Measurements from ENCODE around the gene ECE1. TPM values are rescaled to one million over a fixed set of nuclear protein-coding genes. Genes with fewer than 3 reads are reported as not detected.
A peak's percentile ranks its signal among the peaks of the same experiment; 100 is the strongest.

ECE1 gene
- total and polyA plus RNA-seq, 2 of the 13 experiments (the other 11 are each of a cell fraction or from before 2014, with no cell fraction given) = 13.5 to 21.2 TPM

GRCh38 chr1:21217812-21218596 lies 72.3 kb downstream of the ECE1 start:
- no TSS peak for BruUV-seq (replicated peaks)
- FAIRE-seq (no peak), ATAC-seq (peak; percentile 71), DNase-seq (ENCODE audit: low spot score) (peak; percentile 16)
- ChIA-PET CTCF (ENCODE audit: low intra/inter-chr PET ratio, low total read pairs) (no interaction called here), POLR2A (no interaction called here)
- intact Hi-C loops (cut with micrococcal nuclease; ENCODE audit: unreplicated experiment) (no loop called here), in situ Hi-C loops (cut with HindIII; ENCODE audit: extremely low pct_ligation_motif_present, low pct_unique_long_range_greater_than_20kb) (no loop called here)
- Histone ChIP-seq H3K27me3 (ENCODE audit: control insufficient read depth in 1 of 2, insufficient read depth in 2 of 2, low read length in 2 of 2) (no peaks in the 10 kb centered on the region), H3K9ac (ENCODE audit: insufficient read depth, low read depth, low read length) (no peak overlapping the region), H3K27ac (ENCODE audit: extremely low read length, insufficient read depth, low read length) (no peak overlapping the region), H3K9me3 (ENCODE audit: low read length) (no peaks in the 10 kb centered on the region), H4K20me1 (ENCODE audit: insufficient read depth, low read length) (no peaks in the 10 kb centered on the region), H3K4me1 (ENCODE audit: insufficient read depth, low read length) (no peaks in the 10 kb centered on the region), H3K4me3 (replicated peaks in 1 of 3; ENCODE audit: insufficient read depth in 1 of 3, low read depth in 2 of 3, low read length in 3 of 3) (no peak overlapping the region), H3K36me3 (replicated peaks in 1 of 2; ENCODE audit: control insufficient read depth in 1 of 2, insufficient read depth in 2 of 2, low read length in 2 of 2) (peaks cover 8 to 10% of the 10 kb centered on the region in 2 experiments; a peak in 3 of 5 replicates), H3K79me2 (ENCODE audit: insufficient read depth, low read length) (no peaks in the 10 kb centered on the region), H2AFZ (ENCODE audit: low read length) (no peak overlapping the region), H3K4me2 (ENCODE audit: low read depth, low read length) (no peak overlapping the region)
- 87% methylated on average over 6 of the region's 20 CpGs for WGBS (ENCODE audit: low lambda C conversion rate)
- TF ChIP-seq KLF15 (CRISPR knock-in tag; IDR thresholded peaks at IDR 0.05; ENCODE audit: borderline replicate concordance) = no peak
- TF ChIP-seq ZNF329 (CRISPR knock-in tag; IDR thresholded peaks at IDR 0.05; ENCODE audit: low read depth) = no peak
- TF ChIP-seq STAG1 (CRISPR knock-in tag; IDR thresholded peaks at IDR 0.05) = peak; percentile 20; the same call in 1 of the 2 replicates
- TF ChIP-seq, protein P1, sequence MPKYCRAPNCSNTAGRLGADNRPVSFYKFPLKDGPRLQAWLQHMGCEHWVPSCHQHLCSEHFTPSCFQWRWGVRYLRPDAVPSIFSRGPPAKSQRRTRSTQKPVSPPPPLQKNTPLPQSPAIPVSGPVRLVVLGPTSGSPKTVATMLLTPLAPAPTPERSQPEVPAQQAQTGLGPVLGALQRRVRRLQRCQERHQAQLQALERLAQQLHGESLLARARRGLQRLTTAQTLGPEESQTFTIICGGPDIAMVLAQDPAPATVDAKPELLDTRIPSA (CRISPR knock-in tag; IDR thresholded peaks at IDR 0.05; ENCODE audit: borderline replicate concordance) = no peak
- TF ChIP-seq, protein P2, sequence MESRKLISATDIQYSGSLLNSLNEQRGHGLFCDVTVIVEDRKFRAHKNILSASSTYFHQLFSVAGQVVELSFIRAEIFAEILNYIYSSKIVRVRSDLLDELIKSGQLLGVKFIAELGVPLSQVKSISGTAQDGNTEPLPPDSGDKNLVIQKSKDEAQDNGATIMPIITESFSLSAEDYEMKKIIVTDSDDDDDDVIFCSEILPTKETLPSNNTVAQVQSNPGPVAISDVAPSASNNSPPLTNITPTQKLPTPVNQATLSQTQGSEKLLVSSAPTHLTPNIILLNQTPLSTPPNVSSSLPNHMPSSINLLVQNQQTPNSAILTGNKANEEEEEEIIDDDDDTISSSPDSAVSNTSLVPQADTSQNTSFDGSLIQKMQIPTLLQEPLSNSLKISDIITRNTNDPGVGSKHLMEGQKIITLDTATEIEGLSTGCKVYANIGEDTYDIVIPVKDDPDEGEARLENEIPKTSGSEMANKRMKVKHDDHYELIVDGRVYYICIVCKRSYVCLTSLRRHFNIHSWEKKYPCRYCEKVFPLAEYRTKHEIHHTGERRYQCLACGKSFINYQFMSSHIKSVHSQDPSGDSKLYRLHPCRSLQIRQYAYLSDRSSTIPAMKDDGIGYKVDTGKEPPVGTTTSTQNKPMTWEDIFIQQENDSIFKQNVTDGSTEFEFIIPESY (CRISPR knock-in tag; IDR thresholded peaks at IDR 0.05) = peak; percentile 87
- TF ChIP-seq SYNCRIP (IDR thresholded peaks at IDR 0.05; ENCODE audit: insufficient read depth, low read depth, low read length) = no peak
- TF ChIP-seq TRAFD1 (CRISPR knock-in tag; IDR thresholded peaks at IDR 0.05; ENCODE audit: borderline replicate concordance) = no peak
- peak; percentile 18 for TF ChIP-seq HNRNPLL (IDR thresholded peaks at IDR 0.05; ENCODE audit: low read depth, low read length, poor library complexity, severe bottlenecking)
- peak; percentile 53 for TF ChIP-seq AGO2 (optimal IDR thresholded peaks at IDR 0.05; ENCODE audit: low read depth, low read length)
- peak; percentile 59 for TF ChIP-seq CTCF (CRISPR knock-in tag; IDR thresholded peaks at IDR 0.05)
- no peak for TF ChIP-seq FLYWCH1 (CRISPR knock-in tag; IDR thresholded peaks at IDR 0.05)

All from HepG2 (cell line).